Karpas-422 (cell line): Measurements from ENCODE around the gene LTA. TPM values are rescaled to one million over a fixed set of nuclear protein-coding genes. Genes with fewer than 3 reads are reported as not detected.

ENCODE experiments used
- DNase-seq: peaks from one replicate; pipeline ENCODE4 v3.0.0-alpha.2; 2015
- H2AFZ ChIP-seq: fragments of 200-600 bp; sonication (generic); 2 replicates; pipeline ENCODE4 v1.6.1; 2014; ENCODE audit warnings: antibody characterized with exemption, low read length, mixed read lengths
- H3K27ac ChIP-seq: fragments of 200-600 bp; sonication (generic); 2 replicates; pipeline ENCODE4 v1.5.1; 2014; ENCODE audit warnings: mild to moderate bottlenecking, low read length, moderate library complexity
- H3K27me3 ChIP-seq: fragments of 200-600 bp; sonication (generic); 2 replicates; pipeline ENCODE4 v1.6.1; 2014; ENCODE audit warnings: low read length, mixed read lengths
- H3K36me3 ChIP-seq: fragments of 200-600 bp; sonication (generic); 2 replicates; pipeline ENCODE4 v1.6.1; 2014; ENCODE audit warnings: low read length, mixed read lengths; ENCODE audit not compliant: insufficient read depth
- H3K4me1 ChIP-seq: fragments of 200-600 bp; sonication (generic); 2 replicates; pipeline ENCODE4 v1.6.1; 2014; ENCODE audit warnings: mild to moderate bottlenecking, low read length, mixed read lengths
- H3K4me2 ChIP-seq: fragments of 200-600 bp; sonication (generic); 2 replicates; pipeline ENCODE4 v1.6.1; 2014; ENCODE audit warnings: low read length, low read depth, mild to moderate bottlenecking; ENCODE audit not compliant: poor library complexity, severe bottlenecking
- H3K4me3 ChIP-seq: fragments of 200-600 bp; sonication (generic); 2 replicates; pipeline ENCODE4 v1.5.1; 2014; ENCODE audit warnings: mild to moderate bottlenecking, antibody characterized with exemption, low read length, mixed read lengths
- H3K79me2 ChIP-seq: fragments of 200-600 bp; sonication (generic); 2 replicates; pipeline ENCODE4 v1.6.1; 2014; ENCODE audit warnings: mild to moderate bottlenecking, low read length, mixed read lengths
- H3K9ac ChIP-seq: fragments of 200-600 bp; sonication (generic); 2 replicates; pipeline ENCODE4 v1.6.0; 2014; ENCODE audit warnings: low read length
- H3K9me2 ChIP-seq: fragments of 200-600 bp; sonication (generic), shearing (Covaris generic); replicated peaks from 2 replicates; pipeline ENCODE4 v1.6.0; 2014; ENCODE audit warnings: mild to moderate bottlenecking, low read length, moderate library complexity; ENCODE audit not compliant: insufficient read depth
- H3K9me3 ChIP-seq: fragments of 300-700, 200-600 bp; sonication (generic); 2 replicates; pipeline ENCODE4 v1.6.1; 2014; ENCODE audit warnings: low read length, mixed read lengths
- H4K20me1 ChIP-seq: fragments of 200-600 bp; sonication (generic); 2 replicates; pipeline ENCODE4 v1.6.1; 2014; ENCODE audit warnings: mild to moderate bottlenecking, antibody characterized with exemption, low read length, low read depth; ENCODE audit not compliant: insufficient read depth
- total RNA-seq: library from RNA; depleted of rRNA; stranded (reverse); fragments of >200 nt; shearing (Covaris generic); gene quantifications from 2 replicates; pipeline ENCODE4 v1.2.3, GENCODE V29; 2014; ENCODE audit warnings: low replicate concordance

The LTA gene
- total RNA-seq, 1 experiment from 2014 or later: 128 TPM

DNA sequence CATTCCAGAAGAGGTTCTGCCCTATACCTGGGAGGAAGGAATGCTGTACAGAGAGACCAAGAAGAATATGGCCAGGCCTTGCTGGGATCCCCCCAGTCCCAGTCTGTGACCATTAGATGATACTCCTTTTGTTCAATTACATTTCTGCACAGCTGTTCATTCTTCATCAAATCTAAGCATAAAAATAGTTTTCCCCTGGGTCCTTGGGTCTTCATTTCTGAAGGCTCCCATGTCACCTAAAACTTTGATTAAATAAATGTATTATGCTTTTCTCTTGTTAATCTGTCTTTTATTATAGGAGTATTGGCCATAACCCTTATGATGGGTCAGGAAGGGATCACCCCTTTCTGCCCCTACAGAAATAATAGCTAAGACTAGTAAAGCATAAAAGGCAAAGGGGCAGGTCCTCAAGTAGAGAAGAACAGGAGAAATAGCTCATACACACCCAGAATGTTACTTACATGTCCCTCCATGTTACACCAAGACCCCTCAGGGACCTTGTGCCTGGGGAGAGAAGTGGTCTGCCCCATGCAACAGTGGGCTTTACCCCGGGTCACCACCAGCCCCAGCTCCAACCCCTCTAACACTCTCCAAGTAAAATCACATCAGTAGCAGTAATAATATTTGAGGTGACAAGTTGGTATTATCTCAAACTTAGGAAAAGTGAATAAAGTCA, 2.1 kb upstream of the LTA start:
- no peaks in the 10 kb centered on the region for H3K9me3 ChIP-seq
- H3K79me2 ChIP-seq: peaks cover 44% of the 10 kb centered on the region
- no peaks in the 10 kb centered on the region for H3K9me2 ChIP-seq
- no peak overlapping the region for H2AFZ ChIP-seq
- peak; percentile 91 for DNase-seq
- peak overlapping the region; percentile 99 for H3K9ac ChIP-seq
- H3K4me3 ChIP-seq: peak overlapping the region; percentile 98
- H4K20me1 ChIP-seq: no peaks in the 10 kb centered on the region
- peak overlapping the region; percentile 84 for H3K4me2 ChIP-seq
- H3K36me3 ChIP-seq: no peaks in the 10 kb centered on the region
- H3K27ac ChIP-seq: peak overlapping the region; percentile 95
- no peaks in the 10 kb centered on the region for H3K27me3 ChIP-seq
- peaks cover 86% of the 10 kb centered on the region for H3K4me1 ChIP-seq

DNA sequence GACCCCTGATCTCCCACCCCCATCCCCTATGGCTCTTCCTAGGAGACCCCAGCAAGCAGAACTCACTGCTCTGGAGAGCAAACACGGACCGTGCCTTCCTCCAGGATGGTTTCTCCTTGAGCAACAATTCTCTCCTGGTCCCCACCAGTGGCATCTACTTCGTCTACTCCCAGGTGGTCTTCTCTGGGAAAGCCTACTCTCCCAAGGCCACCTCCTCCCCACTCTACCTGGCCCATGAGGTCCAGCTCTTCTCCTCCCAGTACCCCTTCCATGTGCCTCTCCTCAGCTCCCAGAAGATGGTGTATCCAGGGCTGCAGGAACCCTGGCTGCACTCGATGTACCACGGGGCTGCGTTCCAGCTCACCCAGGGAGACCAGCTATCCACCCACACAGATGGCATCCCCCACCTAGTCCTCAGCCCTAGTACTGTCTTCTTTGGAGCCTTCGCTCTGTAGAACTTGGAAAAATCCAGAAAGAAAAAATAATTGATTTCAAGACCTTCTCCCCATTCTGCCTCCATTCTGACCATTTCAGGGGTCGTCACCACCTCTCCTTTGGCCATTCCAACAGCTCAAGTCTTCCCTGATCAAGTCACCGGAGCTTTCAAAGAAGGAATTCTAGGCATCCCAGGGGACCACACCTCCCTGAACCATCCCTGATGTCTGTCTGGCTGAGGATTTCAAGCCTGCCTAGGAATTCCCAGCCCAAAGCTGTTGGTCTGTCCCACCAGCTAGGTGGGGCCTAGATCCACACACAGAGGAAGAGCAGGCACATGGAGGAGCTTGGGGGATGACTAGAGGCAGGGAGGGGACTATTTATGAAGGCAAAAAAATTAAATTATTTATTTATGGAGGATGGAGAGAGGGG, 1.4 kb downstream of the LTA start:
- Histone ChIP-seq H3K27me3 (no peaks in the 10 kb centered on the region), H3K27ac (peak overlapping the region; percentile 95), H3K4me3 (peak overlapping the region; percentile 98), H3K4me1 (peaks cover 89% of the 10 kb centered on the region), H3K4me2 (peak overlapping the region; percentile 84), H2AFZ (no peak overlapping the region), H3K79me2 (peaks cover 51% of the 10 kb centered on the region), H4K20me1 (peaks cover 20% of the 10 kb centered on the region; the same call in 1 of the 2 replicates), H3K36me3 (peaks cover 23% of the 10 kb centered on the region), H3K9me3 (no peaks in the 10 kb centered on the region), H3K9ac (peak overlapping the region; percentile 99), H3K9me2 (no peaks in the 10 kb centered on the region)
- DNase-seq: peak; percentile 62

DNA sequence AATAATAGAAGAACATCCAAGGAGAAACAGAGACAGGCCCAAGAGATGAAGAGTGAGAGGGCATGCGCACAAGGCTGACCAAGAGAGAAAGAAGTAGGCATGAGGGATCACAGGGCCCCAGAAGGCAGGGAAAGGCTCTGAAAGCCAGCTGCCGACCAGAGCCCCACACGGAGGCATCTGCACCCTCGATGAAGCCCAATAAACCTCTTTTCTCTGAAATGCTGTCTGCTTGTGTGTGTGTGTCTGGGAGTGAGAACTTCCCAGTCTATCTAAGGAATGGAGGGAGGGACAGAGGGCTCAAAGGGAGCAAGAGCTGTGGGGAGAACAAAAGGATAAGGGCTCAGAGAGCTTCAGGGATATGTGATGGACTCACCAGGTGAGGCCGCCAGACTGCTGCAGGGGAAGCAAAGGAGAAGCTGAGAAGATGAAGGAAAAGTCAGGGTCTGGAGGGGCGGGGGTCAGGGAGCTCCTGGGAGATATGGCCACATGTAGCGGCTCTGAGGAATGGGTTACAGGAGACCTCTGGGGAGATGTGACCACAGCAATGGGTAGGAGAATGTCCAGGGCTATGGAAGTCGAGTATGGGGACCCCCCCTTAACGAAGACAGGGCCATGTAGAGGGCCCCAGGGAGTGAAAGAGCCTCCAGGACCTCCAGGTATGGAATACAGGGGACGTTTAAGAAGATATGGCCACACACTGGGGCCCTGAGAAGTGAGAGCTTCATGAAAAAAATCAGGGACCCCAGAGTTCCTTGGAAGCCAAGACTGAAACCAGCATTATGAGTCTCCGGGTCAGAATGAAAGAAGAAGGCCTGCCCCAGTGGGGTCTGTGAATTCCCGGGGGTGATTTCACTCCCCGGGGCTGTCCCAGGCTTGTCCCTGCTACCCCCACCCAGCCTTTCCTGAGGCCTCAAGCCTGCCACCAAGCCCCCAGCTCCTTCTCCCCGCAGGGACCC, 2.3 kb downstream of the LTA start:
- peak overlapping the region; percentile 95 for H3K27ac ChIP-seq
- no peak overlapping the region for H2AFZ ChIP-seq
- peaks cover 89% of the 10 kb centered on the region for H3K4me1 ChIP-seq
- peaks cover 20% of the 10 kb centered on the region; the same call in 1 of the 2 replicates for H4K20me1 ChIP-seq
- H3K9me2 ChIP-seq: no peaks in the 10 kb centered on the region
- H3K36me3 ChIP-seq: peaks cover 23% of the 10 kb centered on the region
- peak overlapping the region; percentile 98 for H3K4me3 ChIP-seq
- peak overlapping the region; percentile 84 for H3K4me2 ChIP-seq
- peak; percentile 83 for DNase-seq
- peak overlapping the region; percentile 99 for H3K9ac ChIP-seq
- no peaks in the 10 kb centered on the region for H3K27me3 ChIP-seq
- H3K79me2 ChIP-seq: peaks cover 47% of the 10 kb centered on the region
- H3K9me3 ChIP-seq: no peaks in the 10 kb centered on the region

DNA sequence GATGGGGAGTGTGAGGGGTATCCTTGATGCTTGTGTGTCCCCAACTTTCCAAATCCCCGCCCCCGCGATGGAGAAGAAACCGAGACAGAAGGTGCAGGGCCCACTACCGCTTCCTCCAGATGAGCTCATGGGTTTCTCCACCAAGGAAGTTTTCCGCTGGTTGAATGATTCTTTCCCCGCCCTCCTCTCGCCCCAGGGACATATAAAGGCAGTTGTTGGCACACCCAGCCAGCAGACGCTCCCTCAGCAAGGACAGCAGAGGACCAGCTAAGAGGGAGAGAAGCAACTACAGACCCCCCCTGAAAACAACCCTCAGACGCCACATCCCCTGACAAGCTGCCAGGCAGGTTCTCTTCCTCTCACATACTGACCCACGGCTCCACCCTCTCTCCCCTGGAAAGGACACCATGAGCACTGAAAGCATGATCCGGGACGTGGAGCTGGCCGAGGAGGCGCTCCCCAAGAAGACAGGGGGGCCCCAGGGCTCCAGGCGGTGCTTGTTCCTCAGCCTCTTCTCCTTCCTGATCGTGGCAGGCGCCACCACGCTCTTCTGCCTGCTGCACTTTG, 3.3 kb downstream of the LTA start, which contains the start of gene TNF:
Gene TNF (plus strand): TSS at position 231 of the 567 bp plus-strand sequence. CDS start 177 bp downstream, at position 408.
- H3K27ac ChIP-seq: peak within 1 kb of the TSS; percentile 95
- H4K20me1 ChIP-seq: peaks cover 20% of the 10 kb centered on the region; the same call in 1 of the 2 replicates
- no peak within 1 kb of the TSS for H2AFZ ChIP-seq
- no peaks in the 10 kb centered on the region for H3K9me3 ChIP-seq
- peaks cover 46% of the 10 kb centered on the region for H3K79me2 ChIP-seq
- H3K4me3 ChIP-seq: peak within 1 kb of the TSS; percentile 98
- H3K9ac ChIP-seq: peak within 1 kb of the TSS; percentile 99
- H3K9me2 ChIP-seq: no peaks in the 10 kb centered on the region
- H3K36me3 ChIP-seq: peaks cover 23% of the 10 kb centered on the region
- H3K4me2 ChIP-seq: peak within 1 kb of the TSS; percentile 84
- DNase-seq: peak; percentile 96
- no peaks in the 10 kb centered on the region for H3K27me3 ChIP-seq
- peaks cover 89% of the 10 kb centered on the region for H3K4me1 ChIP-seq

DNA sequence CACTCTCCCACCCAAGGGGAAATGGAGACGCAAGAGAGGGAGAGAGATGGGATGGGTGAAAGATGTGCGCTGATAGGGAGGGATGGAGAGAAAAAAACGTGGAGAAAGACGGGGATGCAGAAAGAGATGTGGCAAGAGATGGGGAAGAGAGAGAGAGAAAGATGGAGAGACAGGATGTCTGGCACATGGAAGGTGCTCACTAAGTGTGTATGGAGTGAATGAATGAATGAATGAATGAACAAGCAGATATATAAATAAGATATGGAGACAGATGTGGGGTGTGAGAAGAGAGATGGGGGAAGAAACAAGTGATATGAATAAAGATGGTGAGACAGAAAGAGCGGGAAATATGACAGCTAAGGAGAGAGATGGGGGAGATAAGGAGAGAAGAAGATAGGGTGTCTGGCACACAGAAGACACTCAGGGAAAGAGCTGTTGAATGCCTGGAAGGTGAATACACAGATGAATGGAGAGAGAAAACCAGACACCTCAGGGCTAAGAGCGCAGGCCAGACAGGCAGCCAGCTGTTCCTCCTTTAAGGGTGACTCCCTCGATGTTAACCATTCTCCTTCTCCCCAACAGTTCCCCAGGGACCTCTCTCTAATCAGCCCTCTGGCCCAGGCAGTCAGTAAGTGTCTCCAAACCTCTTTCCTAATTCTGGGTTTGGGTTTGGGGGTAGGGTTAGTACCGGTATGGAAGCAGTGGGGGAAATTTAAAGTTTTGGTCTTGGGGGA, 4.0 kb downstream of the LTA start:
- H3K9ac ChIP-seq: peak overlapping the region; percentile 99
- peaks cover 47% of the 10 kb centered on the region for H3K79me2 ChIP-seq
- peaks cover 23% of the 10 kb centered on the region for H3K36me3 ChIP-seq
- peak overlapping the region; percentile 95 for H3K27ac ChIP-seq
- H2AFZ ChIP-seq: no peak overlapping the region
- H3K4me2 ChIP-seq: peak overlapping the region; percentile 84
- no peaks in the 10 kb centered on the region for H3K27me3 ChIP-seq
- H3K4me1 ChIP-seq: peaks cover 85% of the 10 kb centered on the region
- H4K20me1 ChIP-seq: peaks cover 20% of the 10 kb centered on the region; the same call in 1 of the 2 replicates
- DNase-seq: peak; percentile 82
- peak overlapping the region; percentile 98 for H3K4me3 ChIP-seq
- H3K9me2 ChIP-seq: no peaks in the 10 kb centered on the region
- no peaks in the 10 kb centered on the region for H3K9me3 ChIP-seq

DNA sequence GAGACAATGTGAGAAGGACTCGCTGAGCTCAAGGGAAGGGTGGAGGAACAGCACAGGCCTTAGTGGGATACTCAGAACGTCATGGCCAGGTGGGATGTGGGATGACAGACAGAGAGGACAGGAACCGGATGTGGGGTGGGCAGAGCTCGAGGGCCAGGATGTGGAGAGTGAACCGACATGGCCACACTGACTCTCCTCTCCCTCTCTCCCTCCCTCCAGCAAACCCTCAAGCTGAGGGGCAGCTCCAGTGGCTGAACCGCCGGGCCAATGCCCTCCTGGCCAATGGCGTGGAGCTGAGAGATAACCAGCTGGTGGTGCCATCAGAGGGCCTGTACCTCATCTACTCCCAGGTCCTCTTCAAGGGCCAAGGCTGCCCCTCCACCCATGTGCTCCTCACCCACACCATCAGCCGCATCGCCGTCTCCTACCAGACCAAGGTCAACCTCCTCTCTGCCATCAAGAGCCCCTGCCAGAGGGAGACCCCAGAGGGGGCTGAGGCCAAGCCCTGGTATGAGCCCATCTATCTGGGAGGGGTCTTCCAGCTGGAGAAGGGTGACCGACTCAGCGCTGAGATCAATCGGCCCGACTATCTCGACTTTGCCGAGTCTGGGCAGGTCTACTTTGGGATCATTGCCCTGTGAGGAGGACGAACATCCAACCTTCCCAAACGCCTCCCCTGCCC, 4.9 kb downstream of the LTA start:
- peaks cover 23% of the 10 kb centered on the region for H3K36me3 ChIP-seq
- H2AFZ ChIP-seq: no peak overlapping the region
- H3K4me1 ChIP-seq: peaks cover 82% of the 10 kb centered on the region
- H3K9ac ChIP-seq: peak overlapping the region; percentile 99
- H3K4me2 ChIP-seq: peak overlapping the region; percentile 84
- peak overlapping the region; percentile 95 for H3K27ac ChIP-seq
- peaks cover 46% of the 10 kb centered on the region for H3K79me2 ChIP-seq
- no peaks in the 10 kb centered on the region for H3K9me2 ChIP-seq
- no peaks in the 10 kb centered on the region for H3K9me3 ChIP-seq
- DNase-seq: peak; percentile 82
- no peaks in the 10 kb centered on the region for H3K27me3 ChIP-seq
- H4K20me1 ChIP-seq: peaks cover 20% of the 10 kb centered on the region; the same call in 1 of the 2 replicates
- H3K4me3 ChIP-seq: peak overlapping the region; percentile 98
